ENCODE data around the gene SUZ12.
"Not testable (repeated sequence)": the region's sequence is repeated elsewhere in the genome, so short reads cannot be mapped to it uniquely, and the experiment has no call there.

SUZ12 gene

DNA sequence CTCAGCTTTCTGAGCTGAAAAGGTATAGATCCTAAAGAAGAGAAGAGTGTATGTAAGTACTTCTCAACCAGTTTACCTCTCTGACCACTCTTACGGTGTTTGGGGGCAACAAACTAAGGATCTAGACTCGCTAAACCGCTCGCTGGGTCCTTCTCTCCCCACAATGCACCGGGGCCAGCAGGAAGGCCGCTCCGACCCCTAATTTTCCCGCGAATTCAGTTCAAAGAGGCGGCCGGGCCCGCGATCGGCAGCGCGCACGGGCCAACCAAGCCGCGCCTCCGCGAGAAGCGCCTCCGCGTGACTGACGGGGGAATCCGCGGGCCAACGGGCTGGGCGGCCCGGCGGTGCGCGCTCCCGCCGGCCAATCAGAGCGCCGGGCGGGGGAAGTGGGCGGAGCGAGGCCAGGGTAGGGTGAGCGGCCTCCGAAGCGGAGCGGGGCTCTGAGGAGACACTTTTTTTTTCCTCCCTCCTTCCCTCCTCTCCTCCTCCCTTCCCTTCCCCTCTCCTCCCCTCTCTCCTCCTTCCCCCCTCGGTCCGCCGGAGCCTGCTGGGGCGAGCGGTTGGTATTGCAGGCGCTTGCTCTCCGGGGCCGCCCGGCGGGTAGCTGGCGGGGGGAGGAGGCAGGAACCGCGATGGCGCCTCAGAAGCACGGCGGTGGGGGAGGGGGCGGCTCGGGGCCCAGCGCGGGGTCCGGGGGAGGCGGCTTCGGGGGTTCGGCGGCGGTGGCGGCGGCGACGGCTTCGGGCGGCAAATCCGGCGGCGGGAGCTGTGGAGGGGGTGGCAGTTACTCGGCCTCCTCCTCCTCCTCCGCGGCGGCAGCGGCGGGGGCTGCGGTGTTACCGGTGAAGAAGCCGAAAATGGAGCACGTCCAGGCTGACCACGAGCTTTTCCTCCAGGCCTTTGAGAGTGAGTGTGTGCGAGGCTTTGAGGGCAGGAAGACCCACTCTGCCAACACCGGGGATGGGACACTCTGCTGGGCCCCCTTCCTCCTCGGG is at the start of gene SUZ12:
SUZ12 (plus strand) TSS at position 393 of the 995 bp plus-strand sequence; CDS start at position 633, 240 bp downstream.
- peak; percentile 47 to 72 for DNase-seq (ENCODE audit: extremely low read depth in 1 of 2, low read depth in 1 of 2)

DNA sequence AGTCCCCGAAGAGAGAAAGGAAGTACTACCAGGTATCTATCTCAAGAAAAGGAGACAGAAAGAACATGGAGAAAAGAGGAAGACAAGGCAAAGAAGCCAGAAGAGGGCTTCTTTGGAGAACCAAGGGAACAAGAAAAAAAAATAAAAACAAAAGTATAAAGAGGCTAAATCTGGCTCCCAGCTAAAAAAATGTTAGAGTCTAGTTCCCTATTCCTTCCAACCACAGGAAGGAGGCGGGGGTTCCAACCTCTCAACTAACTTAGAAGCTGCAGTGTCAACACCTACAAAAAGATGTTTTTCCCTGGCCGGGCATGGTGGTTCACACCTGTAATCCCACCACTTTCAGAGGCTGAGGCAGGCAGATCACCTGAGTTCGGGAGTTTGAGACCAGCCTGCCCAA is 48.7 kb upstream of the SUZ12 start:
- no peak for DNase-seq (ENCODE audit: extremely low read depth in 1 of 2, low read depth in 1 of 2)

DNA sequence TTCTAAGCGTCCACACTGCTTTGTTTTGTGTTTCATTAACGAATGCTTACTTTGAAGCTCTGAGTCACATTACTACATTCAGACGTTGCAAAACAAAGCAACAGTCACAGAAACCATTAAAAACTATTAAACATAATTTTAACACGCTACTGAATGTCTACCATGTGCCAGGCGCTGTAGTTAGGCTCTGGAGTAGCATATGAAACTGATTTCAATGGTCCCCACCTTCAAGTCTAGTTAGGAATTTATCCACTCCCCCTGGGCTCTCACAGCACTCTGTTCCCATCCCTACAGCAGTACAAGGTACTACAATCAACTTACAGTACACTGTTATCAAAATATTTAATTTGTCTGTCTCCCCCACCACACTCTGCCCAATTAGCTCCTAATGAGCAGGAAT is 35.9 kb upstream of the SUZ12 start:
- no peak for DNase-seq (ENCODE audit: extremely low read depth in 1 of 2, low read depth in 1 of 2)

DNA sequence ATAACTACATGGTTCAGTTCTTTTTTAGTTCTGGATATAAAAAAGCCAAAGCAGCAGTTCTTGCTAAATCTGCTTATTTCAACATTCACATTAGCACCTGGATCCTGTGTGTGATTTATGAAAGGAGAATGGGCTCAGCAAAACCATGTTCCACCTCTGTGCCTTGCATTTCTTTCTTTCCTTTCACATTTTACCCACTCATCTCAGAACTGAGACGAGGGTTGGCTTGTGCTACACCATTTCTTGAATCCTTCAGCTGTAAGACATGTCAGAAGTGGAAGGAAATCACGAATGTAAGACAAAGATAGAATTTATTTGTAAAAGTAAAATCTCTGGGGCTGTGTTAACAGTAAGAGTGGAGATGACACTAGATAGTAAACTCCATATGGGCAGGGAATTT is 34.1 kb upstream of the SUZ12 start:
- no peak for DNase-seq (ENCODE audit: extremely low read depth in 1 of 2, low read depth in 1 of 2)

DNA sequence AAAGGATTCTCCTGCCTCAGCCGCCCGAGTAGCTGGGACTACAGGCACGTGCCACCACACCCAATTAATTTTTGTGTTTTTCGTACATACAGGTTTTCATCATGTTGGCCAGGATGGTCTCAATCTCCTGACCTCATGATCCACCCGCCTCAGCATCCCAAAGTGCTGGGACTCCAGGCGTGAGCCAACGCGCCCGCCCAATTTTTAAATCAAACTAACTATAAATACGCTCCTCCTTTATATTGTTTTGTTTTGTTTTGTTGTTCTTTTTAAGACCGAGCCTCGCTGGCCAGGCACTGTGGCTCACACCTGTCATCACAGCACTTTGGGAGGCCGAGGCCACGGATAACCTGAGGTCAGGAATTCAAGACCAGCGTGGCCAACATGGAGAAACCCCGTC is 33.4 kb upstream of the SUZ12 start:
- no peak for DNase-seq (ENCODE audit: extremely low read depth in 1 of 2, low read depth in 1 of 2)

DNA sequence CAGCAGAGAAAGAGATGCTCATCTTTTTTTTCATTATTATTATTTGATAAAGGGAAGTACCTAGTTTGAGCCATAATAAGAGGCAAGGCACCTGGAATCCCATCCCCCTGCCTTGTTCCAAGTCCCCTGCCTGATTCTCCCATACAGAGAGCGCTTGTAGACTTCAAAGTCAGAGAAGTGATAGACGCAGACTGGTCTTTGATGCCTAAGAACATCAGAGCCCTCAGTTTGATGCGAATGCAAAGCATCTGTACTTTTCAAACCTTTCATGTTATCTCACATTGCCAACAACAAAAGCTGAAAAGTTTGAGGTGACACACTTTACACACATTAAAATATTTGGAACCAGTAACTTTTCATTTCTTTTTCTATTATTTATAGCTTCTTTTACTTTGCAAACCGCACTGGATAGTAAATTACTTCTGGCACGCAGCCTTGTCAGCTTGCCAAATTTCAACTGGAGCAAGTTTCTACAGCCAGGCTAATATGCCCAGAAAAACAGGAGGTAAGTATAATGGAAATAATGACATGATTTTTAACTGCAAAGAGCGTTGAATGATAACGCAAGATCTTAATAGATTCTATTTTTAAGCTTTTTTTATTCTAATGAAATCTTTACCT is 29.4 kb upstream of the SUZ12 start:
- no peak for DNase-seq (ENCODE audit: extremely low read depth in 1 of 2, low read depth in 1 of 2)

DNA sequence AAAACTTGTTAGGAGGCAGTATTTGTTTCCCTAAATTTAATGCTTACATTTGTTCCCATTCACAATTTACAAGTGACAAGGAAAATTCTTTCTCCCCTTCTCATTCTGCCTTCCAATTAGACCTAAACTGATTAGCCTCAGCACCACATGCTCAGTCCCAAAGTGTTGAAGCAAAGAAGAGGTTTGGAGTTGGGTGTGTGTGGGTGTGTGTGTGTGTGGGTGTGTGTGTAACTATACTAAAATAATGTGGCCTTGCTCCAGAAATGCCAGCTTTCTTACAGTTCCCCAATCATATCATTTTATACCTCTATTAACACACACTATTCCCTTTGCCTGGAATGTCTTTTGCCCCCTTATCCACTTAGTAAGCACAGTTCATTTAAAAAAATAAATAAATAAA is 28.4 kb upstream of the SUZ12 start:
- no peak for DNase-seq (ENCODE audit: extremely low read depth in 1 of 2, low read depth in 1 of 2)

DNA sequence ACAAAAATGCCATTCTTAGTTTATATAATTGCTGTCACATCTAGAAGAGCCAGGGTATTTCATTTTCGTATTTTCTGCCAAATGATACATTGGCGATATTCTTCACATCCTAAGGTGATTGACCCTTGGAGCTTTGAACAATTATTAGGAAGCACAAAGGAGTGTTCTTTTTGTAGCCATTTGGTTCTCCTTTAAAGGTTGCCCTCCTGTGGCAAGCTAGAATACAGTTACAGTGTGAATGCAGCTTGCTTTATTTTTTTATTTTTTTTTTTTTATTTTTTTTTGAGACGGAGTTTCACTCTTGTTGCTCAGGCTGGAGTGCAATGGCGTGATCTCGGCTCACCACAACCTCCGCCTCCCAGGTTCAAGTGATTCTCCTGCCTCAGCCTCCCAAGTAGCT is 24.1 kb upstream of the SUZ12 start:
- DNase-seq (ENCODE audit: extremely low read depth in 1 of 2, low read depth in 1 of 2), result not testable (repeated sequence)

DNA sequence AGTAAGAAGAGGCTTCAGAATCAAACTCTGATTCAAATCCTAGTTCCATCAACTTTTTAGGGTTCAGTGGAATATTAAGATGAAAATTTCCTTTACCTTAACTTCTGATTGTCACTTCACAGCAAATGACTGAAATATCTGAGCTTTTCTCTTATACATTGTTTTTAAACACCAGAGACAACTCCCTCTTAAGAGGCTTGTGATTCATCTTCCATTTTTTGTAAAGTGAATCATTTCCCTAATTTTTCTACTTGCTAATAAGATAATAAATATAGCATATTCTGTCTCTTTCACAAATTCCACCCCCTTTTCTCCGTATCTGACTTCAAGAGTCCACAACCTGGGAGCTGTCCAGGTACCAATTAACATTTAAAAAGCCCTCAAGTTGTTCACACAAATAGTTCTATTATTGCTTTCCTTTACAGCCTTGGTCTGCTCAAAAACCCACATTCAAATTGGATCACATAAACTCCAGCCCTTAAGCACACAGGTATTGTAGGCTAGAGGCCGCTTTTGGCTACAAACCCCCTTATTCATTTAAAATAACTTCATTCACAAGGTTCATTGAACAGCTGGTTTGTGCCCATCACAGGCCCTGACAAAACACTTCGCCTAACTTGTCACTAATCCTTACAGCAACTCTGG is 21.2 kb upstream of the SUZ12 start:
- no peak for DNase-seq (ENCODE audit: extremely low read depth in 1 of 2, low read depth in 1 of 2)

DNA sequence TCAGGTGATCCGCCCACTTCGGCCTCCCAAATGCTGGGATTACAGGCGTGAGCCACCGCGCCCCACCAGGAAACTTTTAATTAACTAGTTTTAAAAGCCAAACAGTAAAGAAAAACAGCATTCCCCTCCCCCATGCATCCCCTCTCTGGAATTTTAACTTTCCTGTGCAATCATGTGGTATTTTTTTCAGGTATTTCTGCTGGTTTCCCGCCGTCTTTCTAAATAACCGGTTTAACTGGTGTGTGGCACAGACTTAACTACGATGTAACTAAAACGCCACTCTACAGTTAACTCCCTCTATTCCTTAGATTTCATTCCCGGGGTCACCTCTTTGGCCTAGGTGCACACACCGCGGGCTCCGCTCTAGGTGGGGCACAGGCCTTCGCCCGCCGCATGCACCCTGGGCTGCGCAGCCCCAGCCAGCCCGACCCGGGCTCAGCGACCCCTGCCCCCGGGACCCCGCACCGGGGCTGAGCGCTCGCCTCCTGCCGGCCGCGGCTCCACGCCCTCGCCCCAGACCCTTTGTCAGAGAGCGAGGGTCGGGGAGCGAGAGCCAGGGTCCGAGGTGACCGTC is 20.2 kb upstream of the SUZ12 start:
- no peak for DNase-seq (ENCODE audit: extremely low read depth in 1 of 2, low read depth in 1 of 2)

DNA sequence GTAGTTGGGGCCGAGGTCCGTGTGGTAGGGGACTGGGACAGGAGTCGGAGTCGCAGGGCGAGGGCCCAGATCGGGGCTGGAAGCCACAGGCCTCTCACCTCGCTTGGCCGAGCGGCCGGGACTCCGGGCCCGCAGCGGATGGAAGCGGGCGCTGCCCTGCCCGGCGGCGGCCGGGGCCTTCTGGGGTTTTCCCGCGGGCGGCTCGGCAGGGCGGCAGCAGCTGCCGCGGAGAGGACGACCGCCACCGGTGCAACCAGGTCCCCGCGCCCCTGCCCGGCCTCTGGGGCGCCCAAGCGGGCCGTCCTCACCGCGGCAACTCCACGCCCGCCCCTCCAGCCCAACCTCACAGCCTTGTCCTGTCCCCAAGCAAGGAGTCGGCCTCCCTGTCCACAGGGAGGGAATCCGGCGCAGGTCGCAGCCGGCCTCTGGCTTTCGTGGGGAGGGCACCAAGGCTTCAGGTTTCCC is 19.7 kb upstream of the SUZ12 start:
- DNase-seq (ENCODE audit: extremely low read depth in 1 of 2, low read depth in 1 of 2), result no peak

DNA sequence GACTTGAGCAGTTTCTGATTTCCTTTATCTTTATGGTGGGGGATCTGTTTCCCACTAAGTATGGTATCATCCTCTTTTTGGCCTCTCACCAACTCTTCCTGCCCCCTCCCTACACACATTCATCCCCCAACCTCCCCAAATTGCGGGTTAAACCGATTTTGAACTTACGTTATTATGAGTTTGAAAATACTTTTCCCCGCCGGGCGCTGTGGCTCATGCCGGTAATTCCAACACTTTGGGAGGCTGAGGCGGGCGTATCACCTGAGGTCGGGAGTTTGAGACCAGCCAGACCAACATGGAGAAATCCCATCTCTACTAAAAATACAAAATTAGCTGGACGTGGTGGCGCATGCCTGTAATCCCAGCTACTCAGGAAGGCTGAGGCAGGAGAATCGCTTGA is 19.1 kb upstream of the SUZ12 start:
- DNase-seq (ENCODE audit: extremely low read depth in 1 of 2, low read depth in 1 of 2), result not testable (repeated sequence)

DNA sequence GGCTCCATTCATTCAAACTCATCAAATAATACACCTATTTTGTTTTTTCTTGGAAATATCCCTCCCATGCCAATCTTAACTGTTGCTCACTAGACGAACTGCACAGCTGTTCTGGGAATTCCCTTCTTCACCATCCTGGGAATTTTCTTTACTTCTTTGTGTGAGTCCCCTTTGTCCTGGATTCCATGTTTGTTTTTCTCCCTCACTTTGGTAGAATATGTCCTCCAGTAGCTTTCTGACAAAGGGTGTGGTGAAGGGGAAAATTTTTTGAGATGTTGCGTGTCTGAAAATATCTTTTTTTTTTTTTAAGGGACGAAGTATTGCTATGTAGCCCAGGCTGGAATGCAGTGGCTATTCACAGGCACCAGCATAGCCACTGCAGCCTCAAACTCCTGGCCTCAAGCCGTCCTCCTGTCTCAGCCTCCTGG is 18.1 kb upstream of the SUZ12 start:
- DNase-seq (ENCODE audit: extremely low read depth in 1 of 2, low read depth in 1 of 2), result no peak

DNA sequence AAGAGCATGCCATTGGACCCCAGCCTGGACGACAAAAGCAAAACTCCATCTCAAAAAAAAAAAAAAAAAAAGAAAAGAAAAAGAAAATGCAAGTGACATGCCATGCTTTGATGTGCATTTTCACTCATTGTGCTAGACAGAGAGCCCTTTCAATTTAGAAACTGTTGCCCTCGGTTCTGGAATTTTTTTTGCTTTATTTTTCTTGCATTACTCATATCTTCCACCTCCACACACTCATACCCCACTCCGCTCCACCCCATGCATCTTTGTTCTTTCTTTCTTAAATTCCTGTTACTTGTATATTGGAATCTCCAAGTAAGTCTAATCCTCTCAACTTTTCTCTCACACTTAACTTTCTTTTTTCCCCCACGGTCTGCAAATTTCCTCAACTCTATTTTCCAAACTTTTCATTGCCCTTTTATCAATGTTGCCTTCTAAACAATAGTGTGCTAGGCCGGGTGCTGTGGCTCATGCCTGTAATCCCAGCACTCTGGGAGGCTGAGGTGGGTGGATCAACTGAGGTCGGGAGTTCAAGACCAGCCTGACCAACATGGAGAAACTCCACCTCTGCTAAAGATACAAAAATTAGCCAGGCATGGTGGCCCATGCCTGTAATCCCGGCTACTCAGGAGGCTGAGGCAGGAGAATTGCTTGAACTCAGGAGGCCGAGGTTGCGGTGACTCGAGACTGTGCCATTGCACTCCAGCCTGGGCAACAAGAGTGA is 16.8 kb upstream of the SUZ12 start:
- DNase-seq (ENCODE audit: extremely low read depth in 1 of 2, low read depth in 1 of 2), result no peak

DNA sequence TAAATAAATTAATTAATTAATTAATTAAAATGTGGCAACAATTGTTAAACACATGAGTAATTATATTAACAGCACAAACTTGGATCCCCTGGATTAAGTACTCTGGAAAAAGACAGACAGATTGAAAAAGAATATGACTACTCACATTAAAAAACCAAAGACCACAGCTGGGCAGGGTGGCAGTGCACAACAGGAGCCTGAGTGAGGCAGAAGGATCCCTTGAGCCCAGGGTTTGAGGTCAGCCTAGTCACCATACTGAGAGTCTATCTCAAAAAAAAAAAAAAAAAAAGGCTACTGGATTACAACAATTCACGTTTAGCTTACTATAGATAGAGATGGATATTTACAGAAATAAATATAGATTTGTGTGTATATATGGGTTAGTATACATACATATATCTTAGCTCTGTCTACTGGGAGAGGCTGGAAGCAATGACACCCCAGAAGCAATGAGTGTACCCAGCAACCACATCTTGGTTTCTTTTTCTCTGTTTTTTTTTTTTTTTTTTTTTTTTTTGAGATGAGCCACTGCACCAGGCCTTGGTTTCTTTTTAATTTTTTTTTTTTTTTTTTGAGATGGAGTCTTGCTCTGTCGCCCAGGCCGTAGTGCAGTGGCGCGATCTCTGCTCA is 10.6 kb upstream of the SUZ12 start:
- no peak for DNase-seq (ENCODE audit: extremely low read depth in 1 of 2, low read depth in 1 of 2)

DNA sequence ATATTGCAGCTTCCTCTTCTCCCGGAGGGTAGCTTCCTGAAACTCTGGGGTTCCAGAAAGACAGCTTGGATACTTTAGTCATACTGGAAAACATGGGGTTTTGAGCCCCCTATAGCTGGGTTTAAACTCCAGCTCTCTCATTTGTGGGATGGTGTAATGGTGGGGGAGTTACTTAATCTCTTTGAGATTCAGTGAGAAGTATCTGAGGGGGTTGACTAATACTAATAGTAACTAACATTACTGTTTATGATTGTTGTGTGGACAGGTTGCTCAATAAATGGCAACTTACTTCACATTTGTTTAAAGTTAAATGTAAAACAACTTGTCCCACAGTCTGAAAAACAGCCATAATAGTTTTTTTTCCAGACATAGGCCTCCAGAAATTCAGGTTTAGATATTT is 5.1 kb upstream of the SUZ12 start:
- no peak for DNase-seq (ENCODE audit: extremely low read depth in 1 of 2, low read depth in 1 of 2)

DNA sequence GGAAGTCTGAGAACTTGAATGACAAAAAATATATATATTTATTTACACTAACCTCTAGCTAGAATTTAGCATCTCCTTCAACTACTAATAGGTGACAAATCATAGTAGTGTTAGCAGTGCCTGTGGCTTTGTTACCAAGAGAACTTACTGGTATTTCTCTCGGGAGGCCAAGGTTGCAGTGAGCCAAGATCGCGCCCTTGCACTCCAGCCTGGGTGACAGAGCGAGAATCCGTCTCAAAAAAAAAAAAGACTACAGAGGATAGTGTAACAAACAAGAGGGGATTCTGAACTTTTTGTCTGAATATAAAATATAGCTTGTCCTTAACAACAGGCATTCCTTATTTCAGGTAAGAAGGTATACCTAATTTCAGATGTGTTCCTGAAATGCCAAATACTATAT is 1.3 kb upstream of the SUZ12 start:
- DNase-seq (ENCODE audit: extremely low read depth in 1 of 2, low read depth in 1 of 2), result no peak

DNA sequence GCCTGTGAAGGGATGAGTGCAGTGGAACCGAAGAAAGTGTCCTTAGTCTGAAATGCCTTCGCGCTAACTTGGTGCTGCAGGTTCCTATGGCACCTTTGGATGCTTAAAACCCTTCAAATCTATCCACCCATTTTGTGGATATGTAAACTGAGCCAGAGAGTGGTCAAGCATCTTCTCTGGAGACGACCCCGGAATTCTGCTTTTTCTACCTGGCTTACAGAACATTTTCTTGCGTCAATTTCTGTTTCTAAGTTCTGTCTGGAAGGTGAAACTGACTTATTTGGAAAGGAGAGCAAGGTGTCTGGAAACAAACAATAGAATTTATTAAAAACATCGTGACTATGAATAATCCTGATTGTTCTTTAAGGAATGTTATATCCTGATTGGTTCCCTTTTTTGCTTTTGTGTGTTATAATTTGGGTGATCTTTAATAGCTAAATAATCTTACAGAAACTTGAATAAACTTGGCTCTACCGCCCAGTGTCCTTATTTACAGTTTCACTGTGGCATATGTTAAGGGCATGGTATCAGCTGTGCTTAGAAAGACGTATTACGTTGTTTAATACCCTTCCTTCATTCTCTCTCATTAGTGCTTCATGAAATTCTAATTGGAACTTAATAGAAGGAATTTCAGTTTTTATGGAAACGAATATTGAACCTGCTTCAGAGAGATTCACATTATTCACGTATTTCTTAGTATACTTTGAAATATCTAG is 1.3 kb downstream of the SUZ12 start:
- not testable (repeated sequence) for DNase-seq (ENCODE audit: extremely low read depth in 1 of 2, low read depth in 1 of 2)

DNA sequence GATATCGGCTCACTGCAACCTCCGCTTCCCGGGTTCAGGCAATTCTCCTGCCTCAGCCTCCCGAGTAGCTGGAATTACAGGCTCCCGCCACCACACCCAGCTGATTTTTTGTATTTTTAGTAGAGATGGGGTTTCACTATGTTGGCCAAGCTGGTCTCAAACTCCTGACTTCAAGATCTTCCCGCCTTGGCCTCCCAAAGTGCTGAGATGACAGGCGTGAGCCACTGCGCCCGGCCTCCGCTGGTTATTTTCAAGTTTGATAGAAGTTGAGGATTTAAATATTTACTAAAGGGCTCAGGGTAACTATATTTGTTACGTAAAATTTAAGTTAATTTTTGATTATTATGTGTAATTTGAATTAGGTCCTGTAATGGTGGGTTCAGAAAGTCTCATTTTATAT is 5.1 kb downstream of the SUZ12 start:
- not testable (repeated sequence) for DNase-seq (ENCODE audit: extremely low read depth in 1 of 2, low read depth in 1 of 2)
